HG03196 (cell line): ENCODE results near the gene PSKH1.

Experiments used
- ATAC-seq: cut with Tn5 transposase; IDR thresholded peaks from one replicate; pipeline ENCODE4 v1.9.1; 2021; ENCODE audit not compliant: unreplicated experiment

The PSKH1 gene

DNA sequence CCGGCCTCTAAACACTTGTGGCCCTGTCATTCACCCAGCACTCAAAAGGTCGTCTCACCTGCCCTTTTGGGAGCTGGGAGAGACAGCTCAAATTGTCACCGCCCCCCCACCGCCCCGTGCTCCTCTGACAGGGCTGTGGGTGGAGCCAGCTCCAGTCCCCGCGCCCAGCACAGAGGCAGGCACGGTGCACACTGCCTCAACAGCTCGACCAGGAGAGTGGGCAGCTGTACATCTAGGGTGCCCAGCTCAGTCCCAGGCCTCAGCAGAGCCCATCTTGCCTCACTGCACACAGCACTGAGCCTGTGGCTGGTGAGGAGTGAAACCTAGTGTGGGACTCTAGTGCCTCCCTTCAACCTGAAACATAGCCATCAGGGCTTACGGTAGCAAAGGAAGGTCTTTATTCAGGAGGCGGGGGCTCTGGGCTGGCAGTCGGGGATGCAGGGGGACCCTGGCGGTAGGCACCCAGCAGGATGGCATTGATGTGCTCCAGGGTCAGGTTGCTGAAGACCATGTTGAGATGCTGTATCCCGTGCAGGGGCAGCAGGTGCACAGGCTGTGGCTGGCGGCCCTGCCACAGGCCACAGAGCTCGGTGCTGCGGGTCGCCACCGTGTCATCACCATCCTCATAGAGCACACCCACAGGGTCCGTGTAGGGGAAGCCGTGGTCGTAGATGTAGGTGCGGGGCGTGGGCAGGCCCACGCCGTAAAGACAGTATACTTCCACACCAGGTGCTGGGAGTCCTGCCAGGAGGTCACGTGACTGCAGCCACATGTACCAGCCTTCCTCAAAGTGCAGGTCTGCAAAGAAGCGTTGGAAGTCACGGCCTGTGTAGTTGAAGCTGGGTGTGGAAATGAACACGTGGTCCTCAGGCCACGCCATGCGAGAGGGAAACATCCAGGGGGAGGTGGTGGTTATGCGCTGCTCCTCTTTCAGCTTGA, 46.7 kb downstream of the PSKH1 start:
- no peak for ATAC-seq

DNA sequence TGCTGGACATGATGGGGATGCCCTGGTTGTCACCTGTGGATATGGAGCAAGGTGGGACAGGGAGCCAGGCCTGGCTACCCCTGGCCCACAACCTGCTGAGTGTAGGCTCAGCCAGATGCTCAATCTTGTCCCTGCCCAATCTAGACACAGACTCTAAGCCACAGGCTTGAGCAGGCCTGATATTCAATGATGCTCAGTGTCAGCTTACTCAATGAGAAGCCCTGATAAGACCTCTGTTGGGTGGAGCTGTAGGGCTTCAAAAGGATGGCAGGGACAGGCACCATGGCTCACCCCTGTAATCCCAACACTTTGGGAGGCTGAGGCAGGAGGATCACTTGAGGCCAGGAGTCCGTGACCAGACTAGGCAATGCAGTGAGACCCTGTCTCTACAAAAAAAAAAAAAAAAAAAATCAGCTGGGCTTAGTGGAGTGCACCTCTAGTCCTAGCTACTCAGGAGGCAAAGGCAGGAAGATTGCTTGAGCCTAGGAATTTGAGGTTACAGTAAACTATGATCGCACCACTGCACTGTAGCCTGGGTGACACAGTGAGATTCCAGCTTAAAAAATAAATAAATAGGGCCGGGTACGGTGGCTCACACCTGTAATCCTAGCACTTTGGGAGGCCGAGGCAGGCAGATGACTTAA, 47.5 kb downstream of the PSKH1 start:
- no peak for ATAC-seq

DNA sequence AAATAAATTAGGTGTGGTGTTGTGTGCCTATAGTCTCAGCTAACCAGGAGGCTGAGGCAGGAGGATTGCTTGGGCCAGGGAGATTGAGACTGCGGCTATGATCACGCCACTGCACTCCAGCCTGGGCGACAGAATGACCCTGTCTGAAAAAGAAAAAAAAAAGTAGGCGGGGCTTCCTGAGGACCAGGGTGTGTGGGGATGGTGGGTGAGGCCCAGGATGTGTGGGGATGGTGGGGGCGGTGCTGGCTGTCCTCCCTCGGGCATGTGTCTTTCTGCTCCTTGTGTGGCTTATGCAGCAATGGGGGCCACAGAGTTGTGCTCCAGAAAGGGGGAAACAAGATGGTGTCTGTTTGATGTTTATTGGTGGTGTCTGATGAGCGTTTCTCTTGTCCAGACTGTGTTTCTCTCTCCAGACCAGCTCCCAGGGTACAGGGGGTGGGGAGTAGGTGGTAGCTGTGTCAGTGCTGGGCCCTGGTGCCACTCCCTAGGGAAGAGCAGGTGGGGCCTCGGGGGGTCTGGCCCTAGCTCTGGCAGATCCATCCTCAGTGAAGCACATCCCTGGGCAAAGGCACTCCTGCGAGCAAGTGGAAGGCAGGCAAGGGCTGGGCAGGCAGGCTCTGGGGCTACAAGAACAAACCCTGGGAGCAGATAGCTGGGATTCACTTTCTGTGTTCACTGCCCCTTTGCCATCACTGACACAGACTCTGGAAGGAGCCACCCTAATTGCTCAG, 48.6 kb downstream of the PSKH1 start:
- no peak for ATAC-seq

DNA sequence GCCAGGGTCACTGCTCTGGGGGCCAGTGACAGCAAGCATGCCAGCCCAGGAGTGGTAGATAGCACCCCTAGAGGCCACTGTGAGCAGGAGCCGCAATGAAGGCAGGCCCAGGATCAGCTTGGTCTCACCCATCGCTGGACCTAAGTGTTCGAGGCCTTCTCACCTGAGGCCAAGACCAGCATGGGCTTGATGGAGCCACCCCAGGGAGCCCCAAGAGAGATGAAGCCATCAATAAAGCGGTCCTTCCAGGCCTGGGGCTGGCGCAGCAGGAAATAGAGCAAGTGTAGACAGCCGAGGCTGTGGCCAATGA, 49.1 kb downstream of the PSKH1 start:
- ATAC-seq, result no peak

DNA sequence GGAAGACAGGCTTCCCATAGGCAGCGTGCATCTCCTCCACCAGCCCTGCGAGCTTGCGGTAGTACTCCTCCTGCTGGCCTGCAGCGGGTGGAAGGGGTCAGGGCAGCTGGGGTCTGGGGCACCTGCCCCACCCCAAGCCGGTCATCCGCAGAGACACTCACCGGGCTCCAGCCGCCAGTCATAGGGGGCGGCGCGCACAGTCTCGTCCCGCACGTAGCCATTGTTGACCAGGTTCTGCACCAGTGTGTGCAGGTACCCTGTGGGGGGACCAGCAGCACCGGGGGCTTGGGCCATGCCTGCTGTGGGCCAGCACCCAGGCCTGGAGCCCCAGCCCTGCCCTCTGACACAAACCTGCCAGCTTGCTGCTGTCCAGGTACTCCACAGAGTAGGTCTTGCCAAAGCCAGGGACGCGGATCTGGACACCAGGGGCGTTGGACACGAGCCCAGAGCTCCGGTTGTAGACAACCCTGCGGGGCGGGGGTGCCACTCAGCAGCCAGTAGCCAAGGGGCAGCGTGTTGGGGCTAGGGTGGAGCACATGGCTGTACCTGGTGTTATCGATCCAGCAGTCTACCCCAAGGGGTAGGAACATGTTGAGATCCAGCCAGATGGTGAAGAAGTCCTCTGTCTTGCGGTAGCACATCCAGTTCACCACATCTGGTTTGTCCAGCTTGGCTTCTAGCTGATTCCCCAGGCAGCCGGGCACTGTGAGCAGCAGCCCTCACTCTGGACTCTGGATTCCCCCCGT, 49.6 kb downstream of the PSKH1 start:
- no peak for ATAC-seq

DNA sequence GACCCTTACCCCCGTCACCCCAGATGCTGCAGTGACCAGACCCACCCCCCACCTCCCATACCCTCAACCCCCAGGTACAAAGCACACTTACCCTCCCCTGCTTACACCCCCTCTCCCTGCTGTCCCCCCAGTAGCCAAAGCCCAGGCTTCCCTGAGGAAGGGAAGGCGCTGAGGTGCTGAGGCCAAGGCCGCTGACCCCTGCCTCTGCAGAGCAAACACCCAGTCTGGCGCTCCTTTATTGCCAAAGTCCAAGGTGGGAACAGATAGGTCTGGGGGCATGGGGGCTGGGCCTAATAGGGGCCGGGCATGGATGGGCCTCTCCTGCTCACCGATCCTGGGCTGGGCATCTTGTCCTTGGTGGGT, 50.2 kb downstream of the PSKH1 start:
- ATAC-seq, result no peak

DNA sequence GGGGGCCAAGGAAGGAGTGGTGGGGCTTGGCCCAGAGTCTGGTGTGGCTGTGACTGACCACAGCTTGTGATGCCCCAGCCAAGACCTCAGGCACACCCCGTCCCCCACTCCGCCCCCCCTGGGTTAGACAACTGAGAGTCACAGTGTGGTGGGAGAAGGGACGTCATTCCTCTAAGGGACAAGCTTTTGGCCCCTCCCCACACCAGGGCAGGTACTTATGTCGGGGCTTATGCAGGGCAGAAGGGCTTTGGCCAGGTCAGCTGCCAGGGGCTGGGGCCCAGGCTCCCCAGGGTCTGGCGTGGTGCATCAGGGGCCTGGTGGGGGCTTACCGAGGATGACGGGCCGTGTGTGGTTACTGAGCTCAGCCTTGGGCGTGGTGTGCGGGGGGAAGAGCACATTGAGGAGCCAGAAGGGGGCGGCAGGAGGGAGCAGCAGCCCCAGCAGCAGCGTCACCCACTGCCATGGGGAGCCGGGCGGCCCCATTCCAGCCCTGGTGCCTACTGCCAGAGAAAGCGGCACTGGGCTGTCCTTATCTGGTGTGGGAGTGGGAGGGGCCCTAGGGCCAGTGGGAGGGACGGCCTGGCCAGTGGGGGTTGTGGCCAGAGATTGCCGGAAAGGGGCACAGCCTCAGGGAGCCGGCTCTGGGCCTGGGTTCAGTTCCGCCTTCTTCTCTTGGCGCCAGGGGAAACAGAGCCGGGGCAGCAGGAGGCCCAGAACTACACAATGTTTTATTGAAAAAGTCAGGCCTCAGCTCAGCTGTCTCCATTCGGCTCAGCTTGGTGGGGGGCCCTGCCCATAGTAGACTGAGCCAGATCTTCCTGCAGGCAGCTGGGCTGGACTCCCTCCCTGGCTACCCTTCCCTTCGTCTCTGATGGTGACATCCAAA, 50.8 kb downstream of the PSKH1 start, which contains the start of gene LCAT:
TSS of gene LCAT (minus strand) at position 502 of the 886 bp plus-strand sequence. CDS start at position 483, 19 bp downstream.
- no peak for ATAC-seq

DNA sequence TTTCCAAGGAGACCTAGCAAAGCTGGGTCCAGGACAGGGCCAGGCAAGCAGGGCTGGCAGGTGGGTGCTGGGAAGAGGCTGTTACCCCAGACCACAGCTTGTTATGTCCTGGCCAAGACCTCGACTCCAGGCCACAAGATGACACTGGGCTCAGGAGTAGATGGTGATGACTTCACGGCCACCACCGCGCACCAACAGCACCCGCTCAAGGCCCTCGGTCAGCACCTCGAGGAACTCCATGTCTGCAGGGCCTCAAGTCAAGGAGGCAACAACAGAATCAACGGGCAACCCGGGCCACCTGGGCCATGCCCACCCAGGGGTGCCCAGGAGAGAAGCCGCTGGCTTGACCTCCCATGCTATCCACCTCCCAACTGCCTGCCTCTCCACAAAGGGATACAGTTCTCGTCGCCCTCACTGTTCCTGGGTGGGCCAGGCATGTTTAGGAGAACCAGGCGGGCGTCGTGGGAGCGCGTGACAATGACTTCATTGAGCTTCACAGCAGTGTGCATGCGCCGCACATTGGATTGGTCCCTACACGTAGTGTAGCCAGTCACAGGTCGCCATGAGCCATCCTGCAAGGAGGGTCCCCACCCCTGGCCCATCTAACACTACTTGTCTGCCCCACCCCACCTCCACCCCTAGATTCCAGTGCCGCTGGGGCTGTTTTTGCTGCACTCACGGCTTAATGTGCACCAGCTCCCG, 51.8 kb downstream of the PSKH1 start:
- no peak for ATAC-seq

DNA sequence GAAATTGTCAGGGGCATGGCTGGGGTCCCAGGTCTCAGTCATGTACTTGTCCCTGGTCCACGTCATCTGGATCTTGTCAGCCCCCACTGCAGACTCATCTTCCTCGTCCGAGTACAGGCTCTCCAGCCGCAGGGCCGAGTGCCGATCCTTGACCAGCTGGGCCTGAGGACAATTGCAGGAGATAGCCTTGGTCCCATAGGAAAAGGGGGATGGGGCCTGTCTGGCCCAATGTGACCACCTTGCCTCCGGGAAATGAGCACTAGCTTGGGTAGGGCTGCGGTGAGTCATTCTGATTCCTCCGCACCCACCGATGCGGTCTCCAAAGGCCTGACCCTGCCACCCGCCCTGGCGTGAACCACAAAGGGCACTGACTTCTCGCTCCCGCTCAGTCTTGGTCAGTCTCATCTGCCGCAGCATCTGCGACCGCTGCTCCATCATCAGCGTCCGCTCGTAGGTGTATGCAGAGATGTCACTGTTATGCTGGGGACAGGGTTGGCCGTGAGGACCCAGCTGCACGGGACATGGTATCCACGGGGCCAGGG, 52.4 kb downstream of the PSKH1 start:
- no peak for ATAC-seq

DNA sequence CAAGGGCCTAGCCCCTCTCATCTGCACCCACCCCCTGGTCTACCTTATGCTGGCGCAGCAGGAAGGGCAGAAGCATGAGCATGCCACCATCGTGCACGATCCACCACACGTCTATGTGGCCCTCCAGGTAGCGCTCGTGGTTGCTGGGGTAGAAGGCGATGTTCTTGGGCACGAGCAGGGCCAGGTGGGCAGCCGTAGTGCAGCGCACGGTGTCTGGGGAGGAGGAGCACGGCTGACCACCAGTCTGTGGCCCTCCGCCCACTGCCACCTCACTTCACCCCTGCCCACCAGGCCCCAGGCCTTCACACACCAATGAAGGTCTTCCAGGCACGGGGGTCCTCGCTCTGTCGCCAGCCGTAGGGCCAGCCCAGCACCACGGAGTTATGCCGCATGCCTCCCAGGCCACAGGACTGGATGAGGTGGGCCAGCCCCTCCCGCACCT, 53.1 kb downstream of the PSKH1 start:
- no peak for ATAC-seq

DNA sequence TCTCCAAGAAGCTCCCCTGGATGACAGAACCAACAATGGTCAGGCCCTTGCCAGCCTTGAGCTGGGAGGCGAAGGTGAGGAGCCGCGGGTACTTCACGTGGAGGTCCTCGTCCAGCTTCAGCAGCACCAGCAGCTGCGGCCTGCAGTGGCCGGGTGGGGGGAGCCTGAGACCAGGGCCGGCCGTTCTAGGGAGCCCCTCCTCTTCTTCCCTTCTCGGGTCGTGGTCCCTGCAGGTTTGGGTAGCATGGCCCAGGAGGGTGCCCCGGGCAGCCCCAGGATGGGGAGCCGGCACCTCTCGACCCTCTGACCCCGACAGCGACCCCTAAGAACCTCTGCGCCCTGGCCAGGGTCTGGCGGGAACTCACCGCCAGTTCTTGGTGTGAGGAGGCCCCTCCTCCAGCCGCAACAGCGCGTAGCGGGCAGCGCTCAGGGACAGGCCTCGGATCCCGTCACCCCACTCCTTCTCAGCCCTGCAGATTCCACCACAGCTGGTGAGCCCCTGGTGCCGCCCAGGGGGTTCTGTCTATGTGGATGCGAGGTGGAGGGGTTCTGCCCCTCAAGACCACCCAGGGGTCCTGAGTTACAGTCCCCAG, 54.0 kb downstream of the PSKH1 start:
- no peak for ATAC-seq

DNA sequence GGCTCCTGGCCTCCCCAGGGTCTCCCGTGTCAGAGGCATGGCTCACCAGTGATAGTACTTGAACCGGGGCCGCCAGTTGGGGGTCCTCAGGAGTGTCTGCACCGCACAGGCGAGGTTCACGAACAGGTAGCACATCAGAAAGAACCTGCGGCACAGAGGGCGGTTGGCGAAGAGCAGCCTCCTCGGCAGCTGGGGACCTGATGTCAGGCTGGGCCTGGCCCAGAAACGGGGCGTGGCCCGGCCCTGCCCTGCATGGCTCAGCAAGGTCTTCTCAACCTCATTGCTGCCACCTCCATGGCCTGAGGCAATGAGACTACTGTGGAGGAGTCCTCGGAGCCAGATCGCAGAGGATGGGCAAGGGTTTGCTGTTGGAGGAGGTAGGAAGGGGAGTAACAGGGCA, 55.0 kb downstream of the PSKH1 start:
- ATAC-seq, result no peak

DNA sequence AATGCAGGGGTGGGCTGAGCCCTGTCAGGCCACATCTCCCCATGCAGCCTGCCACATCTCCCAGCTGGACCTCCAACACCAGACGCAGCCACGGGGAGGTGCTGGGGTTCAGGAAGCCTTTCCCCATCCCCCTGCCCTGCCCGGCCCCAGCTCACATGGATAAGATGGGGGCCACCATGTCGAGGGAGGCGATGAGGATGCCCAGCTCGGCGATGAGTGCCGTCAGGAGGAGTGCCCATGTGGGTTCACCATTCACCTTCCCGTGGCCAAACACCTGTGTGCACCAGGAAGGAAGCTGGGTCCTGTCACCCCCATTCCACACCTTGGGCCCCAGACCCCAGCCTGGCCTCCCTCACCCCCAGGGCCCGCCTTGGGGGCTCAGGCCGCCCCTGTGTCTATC, 56.6 kb downstream of the PSKH1 start:
- no peak for ATAC-seq

DNA sequence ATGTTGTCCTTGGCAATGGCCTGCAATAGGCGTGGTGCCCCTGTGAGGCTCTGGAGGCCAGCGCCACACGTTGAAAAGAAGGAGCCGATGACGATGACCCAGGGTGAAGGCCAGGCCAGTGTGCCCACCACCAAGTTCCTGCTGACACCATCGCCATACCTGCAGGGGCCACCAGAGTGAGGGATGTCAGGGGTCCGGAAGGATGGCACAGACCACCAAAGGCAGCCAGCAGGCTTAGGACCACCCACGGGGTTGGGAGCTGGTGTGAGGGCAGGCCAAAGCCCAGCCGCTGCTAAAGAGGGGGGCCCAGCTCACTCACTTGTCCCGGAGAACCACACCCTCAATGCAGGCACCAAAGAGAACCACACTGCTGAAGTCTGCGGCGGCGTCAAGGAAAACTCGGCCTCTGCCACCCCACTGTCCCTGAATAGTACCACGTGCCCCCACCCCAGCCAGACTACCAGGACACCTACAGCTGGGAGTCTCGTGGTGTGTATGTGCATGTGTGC, 57.3 kb downstream of the PSKH1 start:
- ATAC-seq, result no peak

DNA sequence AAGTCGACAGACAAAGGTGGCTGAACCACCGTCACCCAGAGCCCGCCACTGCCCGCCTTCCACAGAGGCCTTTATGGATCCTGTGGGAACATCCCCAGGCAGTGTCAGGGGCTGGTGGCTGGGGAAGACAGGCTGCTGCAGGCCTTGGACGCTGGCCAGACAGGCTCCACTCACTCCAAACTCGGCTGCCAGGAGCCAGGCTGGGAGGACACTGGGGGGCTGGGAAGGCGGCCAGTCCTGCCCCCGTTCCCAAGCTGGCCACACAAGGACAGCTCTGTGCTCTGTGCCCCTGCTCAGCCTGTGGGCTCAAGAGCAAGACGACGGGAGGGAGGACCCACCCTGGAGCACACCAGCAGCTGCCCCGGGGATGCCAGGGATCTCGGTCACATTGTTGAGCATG, 58.4 kb downstream of the PSKH1 start:
- no peak for ATAC-seq

DNA sequence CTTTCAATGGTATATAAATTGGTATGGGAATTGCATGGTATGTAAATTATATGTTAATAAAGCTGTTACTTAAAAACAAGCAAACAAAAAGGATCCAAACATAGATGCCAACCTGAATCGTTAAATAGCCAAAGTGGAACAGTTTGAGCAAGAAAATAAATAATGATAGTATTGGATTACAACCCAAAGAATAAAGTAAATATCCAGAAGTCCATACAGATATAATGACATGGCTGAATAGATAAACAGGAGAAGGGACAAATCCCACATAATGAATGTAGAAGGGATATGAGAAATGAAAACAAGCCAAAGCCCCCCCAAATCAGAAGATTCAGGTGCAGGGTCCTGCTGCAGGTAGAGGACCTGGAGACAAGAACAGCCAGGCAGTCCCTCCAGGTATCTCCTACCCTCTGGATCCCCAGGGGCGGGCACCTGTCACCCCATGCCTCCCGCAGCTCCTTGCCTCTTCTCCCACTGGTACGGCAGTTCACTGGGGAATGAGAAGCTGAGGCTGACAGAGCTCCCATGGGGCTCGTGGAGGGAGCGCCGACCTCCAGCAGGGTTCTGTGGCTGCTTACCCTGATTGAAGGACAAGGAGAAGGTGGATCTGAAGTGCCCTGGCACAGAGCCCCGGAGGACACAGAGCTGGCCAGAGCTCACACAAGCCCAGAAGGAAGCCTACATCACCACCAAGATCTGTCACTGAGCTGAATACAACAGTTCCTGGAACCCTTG, 60.8 kb downstream of the PSKH1 start:
- ATAC-seq, result no peak

DNA sequence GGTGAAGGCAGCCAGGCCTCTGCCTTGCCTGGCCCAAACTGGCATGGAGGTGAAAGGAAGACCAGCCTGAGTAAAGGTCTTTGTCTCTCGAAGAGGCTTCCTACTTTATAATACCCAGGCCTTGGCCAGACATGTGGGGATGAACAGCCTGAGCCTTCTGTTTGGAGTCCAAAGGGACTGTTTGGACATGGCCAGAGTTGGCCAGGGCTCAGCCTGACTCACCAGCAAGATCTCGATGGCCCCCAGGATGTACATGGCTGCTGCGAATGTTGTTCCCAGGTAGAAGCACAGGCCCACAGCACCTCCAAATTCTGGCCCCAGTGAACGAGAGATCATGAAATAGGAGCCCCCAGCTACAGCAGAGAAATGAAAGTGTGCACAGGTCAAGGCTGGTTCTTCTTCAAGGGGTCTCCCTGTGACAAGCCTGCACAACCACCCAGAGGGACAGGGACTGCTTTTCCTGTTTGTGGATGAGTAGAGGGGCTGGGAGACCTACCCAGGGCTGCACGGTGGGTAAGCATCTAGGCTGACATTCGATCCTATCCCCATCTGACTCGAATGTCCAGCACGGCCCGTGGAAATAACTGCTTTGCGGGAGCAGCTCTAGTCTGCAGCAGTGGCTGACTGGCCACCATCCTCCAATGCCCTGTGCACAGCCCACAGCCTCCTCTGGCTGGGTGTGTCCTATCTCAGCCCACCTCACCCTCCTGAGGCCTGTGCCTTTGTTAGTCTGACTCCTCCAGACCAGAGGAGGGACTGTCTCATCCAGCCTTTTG, 61.6 kb downstream of the PSKH1 start:
- ATAC-seq, result no peak
